H9 (cell line): Measurements from ENCODE around the gene PAX3. TPM values are rescaled to one million over a fixed set of nuclear protein-coding genes. Genes with fewer than 3 reads are reported as not detected.

Experiments used
- DNase-seq: peaks from one replicate; pipeline ENCODE4 v3.0.0-alpha.2; 2017
- H2AFZ ChIP-seq: one replicate; pipeline ENCODE4 v1.6.1; 2013; ENCODE audit warnings: mild to moderate bottlenecking, low read length, control low read depth, moderate library complexity
- H2AK5ac ChIP-seq: 2 replicates; pipeline ENCODE4 v1.6.1; 2013; ENCODE audit warnings: low read length, control low read depth, mixed read lengths; ENCODE audit not compliant: insufficient read length
- H2BK120ac ChIP-seq: one replicate; pipeline ENCODE4 v1.6.1; 2013; ENCODE audit warnings: low read depth, mild to moderate bottlenecking, low read length, control low read depth, inconsistent platforms; ENCODE audit not compliant: poor library complexity, severe bottlenecking
- H2BK12ac ChIP-seq: 2 replicates; pipeline ENCODE4 v1.6.1; 2013; ENCODE audit warnings: low read length, control low read depth, mixed read lengths, low read depth; ENCODE audit not compliant: insufficient read length
- H2BK15ac ChIP-seq: 2 replicates; pipeline ENCODE4 v1.6.1; 2013; ENCODE audit warnings: low read depth, low read length, control low read depth
- H2BK20ac ChIP-seq: one replicate; pipeline ENCODE4 v1.6.1; 2013; ENCODE audit warnings: low read depth, mild to moderate bottlenecking, low read length, control low read depth, inconsistent platforms; ENCODE audit not compliant: poor library complexity, severe bottlenecking
- H2BK5ac ChIP-seq: 2 replicates; pipeline ENCODE4 v1.6.1; 2013; ENCODE audit warnings: low read length, control low read depth, mixed read lengths; ENCODE audit not compliant: insufficient read length
- H3K14ac ChIP-seq: 2 replicates; pipeline ENCODE4 v1.6.1; 2013; ENCODE audit warnings: low read length, control low read depth; ENCODE audit not compliant: insufficient read depth
- H3K18ac ChIP-seq: 2 replicates; pipeline ENCODE4 v1.6.1; 2013; ENCODE audit warnings: low read depth, mild to moderate bottlenecking, mixed read lengths, low read length, control low read depth; ENCODE audit not compliant: insufficient read length
- H3K23ac ChIP-seq: 2 replicates; pipeline ENCODE4 v1.6.1; 2013; ENCODE audit warnings: low read length, control low read depth, mixed read lengths, low read depth; ENCODE audit not compliant: insufficient read length
- H3K23me2 ChIP-seq: 2 replicates; pipeline ENCODE4 v1.6.1; 2013; ENCODE audit warnings: low read depth, mild to moderate bottlenecking, mixed read lengths, low read length, control low read depth; ENCODE audit not compliant: insufficient read length, poor library complexity, severe bottlenecking
- H3K27ac ChIP-seq: 2 replicates; pipeline ENCODE4 v1.5.1; 2013; ENCODE audit warnings: low read length, control low read depth, mixed read lengths, low read depth; ENCODE audit not compliant: insufficient read length
- H3K27me3 ChIP-seq: 2 replicates; pipeline ENCODE4 v1.6.1; 2013; ENCODE audit warnings: low read length, control low read depth, inconsistent platforms; ENCODE audit not compliant: insufficient read depth
- H3K4ac ChIP-seq: 2 replicates; pipeline ENCODE4 v1.6.1; 2013; ENCODE audit warnings: low read depth, mild to moderate bottlenecking, control low read depth, inconsistent platforms, low read length, moderate library complexity
- H3K4me1 ChIP-seq: 2 replicates; pipeline ENCODE4 v1.6.1; 2013; ENCODE audit warnings: low read length, control low read depth, inconsistent platforms; ENCODE audit not compliant: insufficient read depth
- H3K4me2 ChIP-seq: 2 replicates; pipeline ENCODE4 v1.6.1; 2013; ENCODE audit warnings: low read length, control low read depth, mixed read lengths; ENCODE audit not compliant: insufficient read length, insufficient read depth
- H3K56ac ChIP-seq: 2 replicates; pipeline ENCODE4 v1.6.1; 2013; ENCODE audit warnings: low read depth, mild to moderate bottlenecking, mixed read lengths, low read length, control low read depth; ENCODE audit not compliant: insufficient read length
- H3K79me1 ChIP-seq: 2 replicates; pipeline ENCODE4 v1.6.1; 2013; ENCODE audit warnings: low read depth, mild to moderate bottlenecking, moderate library complexity, low read length, control low read depth, inconsistent platforms; ENCODE audit not compliant: insufficient read depth, poor library complexity, severe bottlenecking
- H3K79me2 ChIP-seq: 2 replicates; pipeline ENCODE4 v1.6.1; 2013; ENCODE audit warnings: low read length, control low read depth, inconsistent platforms; ENCODE audit not compliant: insufficient read depth
- H3K9ac ChIP-seq: 2 replicates; pipeline ENCODE4 v1.6.1; 2013; ENCODE audit warnings: low read length, control low read depth, mixed read lengths; ENCODE audit not compliant: insufficient read length; ENCODE audit errors: extremely low read depth
- H3K9me3 ChIP-seq: one replicate; pipeline ENCODE4 v1.6.1; 2013; ENCODE audit warnings: low read depth, low read length, inconsistent platforms; ENCODE audit not compliant: control insufficient read depth
- H3T11ph ChIP-seq: one replicate; pipeline ENCODE4 v1.6.1; 2013; ENCODE audit warnings: mild to moderate bottlenecking, low read length, control low read depth, inconsistent platforms
- H4K20me1 ChIP-seq: one replicate; pipeline ENCODE4 v1.6.1; 2013; ENCODE audit not compliant: control insufficient read depth, insufficient read length, insufficient read depth
- H4K5ac ChIP-seq: 2 replicates; pipeline ENCODE4 v1.6.1; 2013; ENCODE audit warnings: low read depth, mild to moderate bottlenecking, mixed read lengths, low read length, control low read depth; ENCODE audit not compliant: insufficient read length
- H4K8ac ChIP-seq: replicated peaks from 2 replicates; pipeline ENCODE4 v1.6.1; 2013; ENCODE audit warnings: low read length, control low read depth, mixed read lengths, low read depth; ENCODE audit not compliant: insufficient read length
- H4K91ac ChIP-seq: 2 replicates; pipeline ENCODE4 v1.6.1; 2013; ENCODE audit warnings: low read depth, mild to moderate bottlenecking, moderate library complexity, mixed read lengths, low read length, control low read depth; ENCODE audit not compliant: insufficient read length
- H3K27ac Mint-ChIP-seq, 3 experiments: 2 replicates in 2 of 3; 3 replicates in 1 of 3; pipeline ENCODE4 v1.8.0; 2020 to 2021; ENCODE audit warnings: mixed read lengths in 3 of 3, mild to moderate bottlenecking in 1 of 3, moderate library complexity in 1 of 3
- H3K27me3 Mint-ChIP-seq: 2 replicates; pipeline ENCODE4 v1.8.0; 2021; ENCODE audit warnings: low read depth, mild to moderate bottlenecking, moderate library complexity, mixed read lengths
- H3K36me3 Mint-ChIP-seq, 3 experiments: 2 replicates in 2 of 3; 3 replicates in 1 of 3; pipeline ENCODE4 v1.8.0; 2020 to 2021; ENCODE audit warnings: low read depth in 3 of 3, mixed read lengths in 3 of 3; ENCODE audit not compliant: insufficient read depth in 1 of 3
- H3K4me1 Mint-ChIP-seq, 2 experiments: 2 replicates each; pipeline ENCODE4 v1.8.0; 2020; ENCODE audit warnings: mixed read lengths in 2 of 2
- H3K4me3 Mint-ChIP-seq, 2 experiments: 2 replicates in 1 of 2; 3 replicates in 1 of 2; pipeline ENCODE4 v1.8.0; 2020 to 2021; ENCODE audit warnings: mild to moderate bottlenecking in 2 of 2, mixed read lengths in 2 of 2, moderate library complexity in 1 of 2
- H3K9me3 Mint-ChIP-seq, 2 experiments: 2 replicates in 1 of 2; 3 replicates in 1 of 2; pipeline ENCODE4 v1.8.0; 2020; ENCODE audit warnings: mild to moderate bottlenecking in 2 of 2, mixed read lengths in 2 of 2, moderate library complexity in 1 of 2
- total RNA-seq: library from RNA; stranded (reverse); gene quantifications from 2 replicates; pipeline ENCODE4 v1.2.1, GENCODE V29; 2021
- TF ChIP-seq, protein P1 (sequence below): fragments of 200-600 bp; sonication (generic); conservative IDR thresholded peaks from 3 replicates; pipeline ENCODE4 v1.8.0; 2021; ENCODE audit warnings: antibody characterized with exemption, mild to moderate bottlenecking

Gene PAX3
- total RNA-seq, 1 experiment from 2014 or later: not detected

DNA sequence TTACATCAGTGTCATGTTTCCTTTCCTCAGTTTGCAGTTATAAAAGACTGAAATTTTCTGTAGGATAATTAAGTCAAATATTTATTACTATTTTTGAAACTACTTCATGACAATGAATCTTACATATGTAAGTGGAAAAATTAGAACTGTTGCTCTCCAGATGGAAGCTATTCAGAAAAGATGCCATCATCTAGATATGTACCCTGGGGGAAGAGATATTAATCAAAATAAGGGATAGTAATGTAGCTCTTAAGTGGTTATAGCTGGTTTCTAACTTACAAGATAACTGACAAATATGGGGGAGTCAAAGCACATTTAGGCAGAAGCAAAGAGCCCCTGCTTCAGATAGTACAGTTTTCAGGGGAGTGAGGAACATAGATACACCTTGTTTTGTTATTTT lies 38.1 kb upstream of the PAX3 start:
- no peaks in the 10 kb centered on the region for H3K27me3 ChIP-seq
- Mint-ChIP-seq H3K9me3 (peaks cover 4 to 9% of the 10 kb centered on the region in 2 experiments; a peak in 3 of 5 replicates), H3K27me3 (peaks cover 26% of the 10 kb centered on the region), H3K36me3 (no peaks in the 10 kb centered on the region; a peak in 2 of 7 replicates), H3K4me1 (0 out of 4 replicates have a peak, but pooled peaks cover 3 to 4% of the 10 kb centered on the region in 2 experiments), H3K27ac (no peak overlapping the region), H3K4me3 (no peak overlapping the region)
- H3K18ac ChIP-seq: no peak overlapping the region
- H3K23me2 ChIP-seq: no peaks in the 10 kb centered on the region
- no peak overlapping the region for H2BK5ac ChIP-seq
- H3K9me3 ChIP-seq: no peaks in the 10 kb centered on the region
- no peak overlapping the region for H3T11ph ChIP-seq
- H4K5ac ChIP-seq: no peak overlapping the region
- H3K9ac ChIP-seq: no peak overlapping the region
- no peak overlapping the region for H2AK5ac ChIP-seq
- H3K14ac ChIP-seq: no peak overlapping the region
- no peaks in the 10 kb centered on the region for H3K79me2 ChIP-seq
- H2AFZ ChIP-seq: no peak overlapping the region
- no peak overlapping the region for H3K27ac ChIP-seq
- DNase-seq: no peak
- H3K23ac ChIP-seq: no peak overlapping the region
- H4K20me1 ChIP-seq: no peaks in the 10 kb centered on the region
- H4K8ac ChIP-seq: no peak overlapping the region
- H3K79me1 ChIP-seq: no peaks in the 10 kb centered on the region
- no peak overlapping the region for H2BK20ac ChIP-seq
- no peak overlapping the region for H4K91ac ChIP-seq
- H2BK120ac ChIP-seq: no peak overlapping the region
- H2BK15ac ChIP-seq: no peak overlapping the region
- TF ChIP-seq, protein P1, sequence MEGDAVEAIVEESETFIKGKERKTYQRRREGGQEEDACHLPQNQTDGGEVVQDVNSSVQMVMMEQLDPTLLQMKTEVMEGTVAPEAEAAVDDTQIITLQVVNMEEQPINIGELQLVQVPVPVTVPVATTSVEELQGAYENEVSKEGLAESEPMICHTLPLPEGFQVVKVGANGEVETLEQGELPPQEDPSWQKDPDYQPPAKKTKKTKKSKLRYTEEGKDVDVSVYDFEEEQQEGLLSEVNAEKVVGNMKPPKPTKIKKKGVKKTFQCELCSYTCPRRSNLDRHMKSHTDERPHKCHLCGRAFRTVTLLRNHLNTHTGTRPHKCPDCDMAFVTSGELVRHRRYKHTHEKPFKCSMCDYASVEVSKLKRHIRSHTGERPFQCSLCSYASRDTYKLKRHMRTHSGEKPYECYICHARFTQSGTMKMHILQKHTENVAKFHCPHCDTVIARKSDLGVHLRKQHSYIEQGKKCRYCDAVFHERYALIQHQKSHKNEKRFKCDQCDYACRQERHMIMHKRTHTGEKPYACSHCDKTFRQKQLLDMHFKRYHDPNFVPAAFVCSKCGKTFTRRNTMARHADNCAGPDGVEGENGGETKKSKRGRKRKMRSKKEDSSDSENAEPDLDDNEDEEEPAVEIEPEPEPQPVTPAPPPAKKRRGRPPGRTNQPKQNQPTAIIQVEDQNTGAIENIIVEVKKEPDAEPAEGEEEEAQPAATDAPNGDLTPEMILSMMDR: no peak
- H3K4me2 ChIP-seq: no peak overlapping the region
- no peak overlapping the region for H3K4ac ChIP-seq
- no peaks in the 10 kb centered on the region for H3K4me1 ChIP-seq
- H3K56ac ChIP-seq: no peak overlapping the region
- H2BK12ac ChIP-seq: no peak overlapping the region
